H1 (cell line): Measurements from ENCODE around the gene NEUROD6. TPM values are rescaled to one million over a fixed set of nuclear protein-coding genes. Genes with fewer than 3 reads are reported as not detected.

ENCODE experiments used
- CTCF ChIA-PET: fragments of 300-600 bp; sonication (Branson Sonifier 250); formaldehyde crosslinking; loops from one replicate; lab custom pipeline; 2021; ENCODE audit not compliant: partially characterized antibody; lab: Charles Lee
- POLR2A ChIA-PET: fragments of 300-600 bp; sonication (Branson Sonifier 250); formaldehyde crosslinking; loops from one replicate; lab custom pipeline; 2021; ENCODE audit warnings: inconsistent platforms; ENCODE audit not compliant: partially characterized antibody; lab: Charles Lee
- DNase-seq, 2 experiments: peaks; one replicate each; pipeline versions ENCODE4 v3.0.0 to v3.0.0-alpha.2; 2010 to 2022; ENCODE audit warnings: low spot score in 2 of 2, low read depth in 1 of 2, mixed read lengths in 1 of 2
- FAIRE-seq: peaks from 2 replicates; lab custom pipeline; 2011; peaks lifted over from hg19 to GRCh38; lab: Jason Lieb, UNC
- H2AFZ ChIP-seq: 2 replicates; pipeline ENCODE4 v1.8.1; 2012; ENCODE audit warnings: low read length, inconsistent platforms
- H2AK5ac ChIP-seq: 2 replicates; pipeline ENCODE4 v1.6.1; 2013; ENCODE audit warnings: low read depth, low read length
- H2BK120ac ChIP-seq: replicated peaks from 2 replicates; pipeline ENCODE3; 2013; ENCODE audit warnings: low read depth, low read length, inconsistent platforms
- H2BK12ac ChIP-seq: 2 replicates; pipeline ENCODE4 v1.6.1; 2013; ENCODE audit warnings: low read depth, low read length
- H2BK15ac ChIP-seq: 2 replicates; pipeline ENCODE4 v1.6.1; 2013; ENCODE audit warnings: low read length
- H2BK20ac ChIP-seq: 2 replicates; pipeline ENCODE4 v1.6.1; 2013; ENCODE audit warnings: low read length
- H2BK5ac ChIP-seq: 2 replicates; pipeline ENCODE4 v1.6.1; 2013; ENCODE audit warnings: low read depth, low read length
- H3K14ac ChIP-seq: 2 replicates; pipeline ENCODE4 v1.6.1; 2013; ENCODE audit warnings: inconsistent platforms; ENCODE audit not compliant: insufficient read length
- H3K18ac ChIP-seq: 2 replicates; pipeline ENCODE4 v1.6.1; 2013; ENCODE audit warnings: low read length; ENCODE audit errors: extremely low read depth
- H3K23ac ChIP-seq: 2 replicates; pipeline ENCODE4 v1.6.1; 2013; ENCODE audit warnings: inconsistent platforms; ENCODE audit not compliant: insufficient read length
- H3K23me2 ChIP-seq: 2 replicates; pipeline ENCODE4 v1.6.1; 2013; ENCODE audit warnings: low read depth, low read length
- H3K27ac ChIP-seq: 2 replicates; pipeline ENCODE4 v1.6.1; 2011; ENCODE audit warnings: low read depth, low read length, inconsistent platforms
- H3K27me3 ChIP-seq, 4 experiments: replicated peaks in 1 of 4; 1 replicate in 1 of 4; 2 replicates in 3 of 4; pipeline versions ENCODE4 v1.6.1 to v1.8.1; 2011 to 2013; ENCODE audit warnings: low read length in 3 of 4, mild to moderate bottlenecking in 3 of 4, inconsistent platforms in 2 of 4, mixed read lengths in 2 of 4, moderate library complexity in 1 of 4; ENCODE audit not compliant: control insufficient read depth in 3 of 4, insufficient read depth in 3 of 4; ENCODE audit errors: extremely low read depth in 1 of 4
- H3K36me3 ChIP-seq, 4 experiments: 2 replicates each; pipeline versions ENCODE4 v1.6.1 to v1.8.1; 2011 to 2013; ENCODE audit warnings: mild to moderate bottlenecking in 4 of 4, low read length in 3 of 4, moderate library complexity in 2 of 4, control low read depth in 1 of 4, inconsistent platforms in 1 of 4; ENCODE audit not compliant: insufficient read depth in 4 of 4, control insufficient read depth in 2 of 4
- H3K4ac ChIP-seq: replicated peaks from 2 replicates; pipeline ENCODE3; 2013; ENCODE audit warnings: low read length, low read depth, mixed read lengths, inconsistent platforms; ENCODE audit not compliant: insufficient read length
- H3K4me1 ChIP-seq, 4 experiments: replicated peaks in 1 of 4; 1 replicate in 1 of 4; 2 replicates in 3 of 4; pipeline versions ENCODE4 v1.6.1 to v1.8.1; 2011 to 2013; ENCODE audit warnings: low read length in 3 of 4, inconsistent platforms in 2 of 4, mixed read lengths in 1 of 4; ENCODE audit not compliant: insufficient read depth in 4 of 4, control insufficient read depth in 3 of 4
- H3K4me2 ChIP-seq, 2 experiments: 2 replicates each; pipeline versions ENCODE4 v1.6.1 to v1.8.1; 2011 to 2013; ENCODE audit warnings: low read depth in 2 of 2, low read length in 2 of 2, control low read depth in 1 of 2, inconsistent platforms in 1 of 2, mild to moderate bottlenecking in 1 of 2; ENCODE audit not compliant: insufficient read depth in 1 of 2
- H3K4me3 ChIP-seq, 4 experiments: fragments of 200-600, 300-600 bp in 1 of 4; sonication (generic), shearing (Covaris generic), sonication (Bioruptor Twin) in 1 of 4; 2 replicates each; pipeline versions ENCODE4 v1.5.1 to v1.8.1; 2011 to 2016; ENCODE audit warnings: low read length in 4 of 4, low read depth in 3 of 4, control low read depth in 2 of 4, inconsistent platforms in 2 of 4, mild to moderate bottlenecking in 2 of 4, mixed read lengths in 1 of 4, moderate library complexity in 1 of 4; ENCODE audit not compliant: insufficient read depth in 2 of 4; ENCODE audit errors: extremely low read depth in 1 of 4
- H3K56ac ChIP-seq: replicated peaks from 2 replicates; pipeline ENCODE3; 2013; ENCODE audit warnings: low read depth, mild to moderate bottlenecking, mixed read lengths, low read length, inconsistent platforms; ENCODE audit not compliant: insufficient read length
- H3K79me1 ChIP-seq: 2 replicates; pipeline ENCODE4 v1.6.1; 2013; ENCODE audit warnings: low read depth, low read length, control low read depth
- H3K79me2 ChIP-seq, 2 experiments: 2 replicates each; pipeline versions ENCODE4 v1.6.1 to v1.8.1; 2012 to 2013; ENCODE audit warnings: low read length in 2 of 2, mild to moderate bottlenecking in 2 of 2, inconsistent platforms in 1 of 2; ENCODE audit not compliant: insufficient read depth in 2 of 2, control insufficient read depth in 1 of 2
- H3K9ac ChIP-seq, 4 experiments: replicated peaks in 1 of 4; 1 replicate in 1 of 4; 2 replicates in 3 of 4; pipeline versions ENCODE4 v1.6.1 to v1.8.1; 2011 to 2013; ENCODE audit warnings: low read depth in 3 of 4, low read length in 3 of 4, control low read depth in 2 of 4, mild to moderate bottlenecking in 2 of 4, moderate library complexity in 2 of 4, inconsistent platforms in 1 of 4; ENCODE audit errors: extremely low read depth in 1 of 4
- H3K9me3 ChIP-seq, 2 experiments: 2 replicates each; pipeline versions ENCODE4 v1.6.1 to v1.8.1; 2012 to 2013; ENCODE audit warnings: mild to moderate bottlenecking in 2 of 2, moderate library complexity in 2 of 2, control low read depth in 1 of 2, inconsistent platforms in 1 of 2, low read depth in 1 of 2, low read length in 1 of 2, mixed read lengths in 1 of 2; ENCODE audit not compliant: insufficient read depth in 2 of 2
- H4K20me1 ChIP-seq, 2 experiments: replicated peaks in 1 of 2; 2 replicates each; pipeline versions ENCODE3 to v1.8.1; 2011 to 2013; ENCODE audit warnings: inconsistent platforms in 2 of 2, low read length in 2 of 2, mild to moderate bottlenecking in 1 of 2; ENCODE audit not compliant: insufficient read depth in 2 of 2, control insufficient read depth in 1 of 2
- H4K5ac ChIP-seq: 2 replicates; pipeline ENCODE4 v1.6.1; 2013; ENCODE audit warnings: low read length, low read depth, mixed read lengths, inconsistent platforms; ENCODE audit not compliant: insufficient read length
- H4K8ac ChIP-seq: 2 replicates; pipeline ENCODE4 v1.8.0; 2013; ENCODE audit warnings: mild to moderate bottlenecking, moderate library complexity, low read length, inconsistent platforms; ENCODE audit not compliant: insufficient read depth; ENCODE audit errors: extremely low read depth
- H4K91ac ChIP-seq: replicated peaks from 2 replicates; pipeline ENCODE3; 2013; ENCODE audit warnings: low read length, mixed read lengths, inconsistent platforms; ENCODE audit not compliant: insufficient read length
- CBX5 ChIP-seq: fragments of 300-800, 300-1000 bp; sonication (generic); IDR thresholded peaks from 2 replicates; pipeline ENCODE4 v1.7.1; 2016; ENCODE audit warnings: antibody characterized with exemption, low read length, low read depth
- EP300 ChIP-seq, 2 experiments: IDR thresholded peaks; 1 replicate in 1 of 2; 2 replicates in 1 of 2; pipeline ENCODE4 v1.6.1; 2011 to 2012; ENCODE audit warnings: low read depth in 2 of 2, low read length in 2 of 2, mild to moderate bottlenecking in 2 of 2, borderline replicate concordance in 1 of 2, inconsistent platforms in 1 of 2, moderate library complexity in 1 of 2
- EZH2 ChIP-seq: fragments of 200-600 bp; sonication (generic); IDR thresholded peaks from 2 replicates; pipeline ENCODE4 v1.7.1; 2012; ENCODE audit warnings: low read depth, mild to moderate bottlenecking, moderate library complexity, low read length, inconsistent platforms; ENCODE audit not compliant: severe bottlenecking
- HDAC2 ChIP-seq, 2 experiments: fragments of 300-600 bp in 1 of 2; sonication (generic) in 1 of 2; IDR thresholded peaks; 2 replicates each; pipeline ENCODE4 v1.6.1; 2011 to 2012; ENCODE audit warnings: low read depth in 2 of 2, low read length in 2 of 2, mild to moderate bottlenecking in 2 of 2, moderate library complexity in 2 of 2, borderline replicate concordance in 1 of 2, inconsistent platforms in 1 of 2
- NANOG ChIP-seq: IDR thresholded peaks from 2 replicates; pipeline ENCODE4 v1.6.1; 2011; ENCODE audit warnings: low read length, low read depth, mild to moderate bottlenecking, inconsistent platforms; ENCODE audit not compliant: insufficient read depth, poor library complexity, severe bottlenecking
- RBBP5 ChIP-seq: IDR thresholded peaks from 2 replicates; pipeline ENCODE4 v1.7.1; 2012; ENCODE audit warnings: low read depth, mild to moderate bottlenecking, inconsistent platforms, low read length, moderate library complexity, borderline replicate concordance
- RXRA ChIP-seq: IDR thresholded peaks from 2 replicates; pipeline ENCODE4 v1.6.1; 2011; ENCODE audit warnings: low read depth, mild to moderate bottlenecking, low read length, moderate library complexity; ENCODE audit not compliant: insufficient read depth
- SP2 ChIP-seq: IDR thresholded peaks from 2 replicates; pipeline ENCODE4 v1.6.1; 2012; ENCODE audit warnings: mild to moderate bottlenecking, low read length, inconsistent platforms
- TCF12 ChIP-seq: IDR thresholded peaks from 2 replicates; pipeline ENCODE4 v1.6.1; 2011; ENCODE audit warnings: low read depth, mild to moderate bottlenecking, low read length
- ZNF274 ChIP-seq: IDR thresholded peaks from 2 replicates; pipeline ENCODE4 v1.7.0; 2012; ENCODE audit warnings: low read length, borderline replicate concordance; ENCODE audit errors: extremely low read depth
- WGBS, 2 experiments: shearing (Covaris generic) in 1 of 2; methylation state at CpG; one replicate each; pipeline versions ENCODE4 v1.1.6 to v1.1.7; 2013 to 2015; ENCODE audit warnings: low lambda C conversion rate in 2 of 2, mixed read lengths in 2 of 2, inconsistent platforms in 1 of 2, low coverage in 1 of 2, missing lambda C conversion rate in 1 of 2; ENCODE audit not compliant: insufficient replicate concordance in 2 of 2, insufficient coverage in 1 of 2, insufficient read length in 1 of 2; ENCODE audit errors: extremely low coverage in 1 of 2, missing lambda C conversion rate in 1 of 2; 5-methylcytosine and 5-hydroxymethylcytosine counted together
- polyA plus RNA-seq, 7 experiments: library from polyadenylated mRNA; depleted of rRNA in 3 of 7; stranded (reverse) in 5 of 7; unstranded in 2 of 7; fragments of >200 nt in 5 of 7; fragments of 200-250 nt in 2 of 7; gene quantifications; 1 replicate in 5 of 7; 2 replicates in 1 of 7; 4 replicates in 1 of 7; pipeline versions ENCODE4 v1.2.1 to v1.2.3, GENCODE V29; 2011 to 2013; ENCODE audit warnings: missing spikeins in 2 of 7, mixed read lengths in 2 of 7
- total RNA-seq: library from RNA; stranded (reverse); fragmentation: NEBNext Ultra II Directional; extraction: Animal tissue kit (Norgen Biotek cat#: 25700); gene quantifications from 2 replicates; pipeline ENCODE4 v1.2.1, GENCODE V29; 2021
- TF ChIP-seq, protein P1 (sequence below), 3 experiments: IDR thresholded peaks; 1 replicate in 2 of 3; 2 replicates in 1 of 3; pipeline versions ENCODE4 v1.5.1 to v1.6.1; 2011; ENCODE audit warnings: low read length in 3 of 3, mild to moderate bottlenecking in 3 of 3, inconsistent platforms in 2 of 3, low read depth in 1 of 3, moderate library complexity in 1 of 3; ENCODE audit not compliant: insufficient read depth in 1 of 3; ENCODE audit errors: control extremely low read depth in 1 of 3

NEUROD6 gene
- total and polyA plus RNA-seq, 2 of the 8 experiments (the other 6 are each of a cell fraction or from before 2014, with no cell fraction given) = not detected

DNA sequence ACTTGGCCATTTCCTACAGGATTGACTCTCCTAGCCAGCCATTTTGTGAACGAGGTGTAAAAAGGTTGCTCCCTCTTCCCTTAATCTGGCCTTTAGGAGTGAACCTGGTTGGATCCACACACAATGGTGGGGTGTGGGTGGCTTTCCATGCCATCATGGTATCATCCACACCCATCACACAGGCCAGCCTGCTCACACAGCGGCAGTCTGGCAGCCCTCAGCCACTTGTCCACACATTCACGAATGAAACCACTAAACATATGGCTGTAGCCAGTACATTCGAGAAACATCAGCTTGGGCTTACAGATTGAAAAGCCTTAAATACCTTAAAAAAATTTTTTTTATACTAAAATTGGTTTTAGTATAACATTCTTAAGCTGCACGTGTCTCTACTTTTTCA lies 31.9 kb downstream of the NEUROD6 start:
- no peak overlapping the region for H3K56ac ChIP-seq
- no peak overlapping the region for H3K4ac ChIP-seq
- H4K8ac ChIP-seq = no peak overlapping the region
- no peak overlapping the region for H3K23ac ChIP-seq
- no peaks in the 10 kb centered on the region for H4K20me1 ChIP-seq
- WGBS, 2 experiments = 88% methylated on average over 5 of the region's 5 CpGs; no CpG with 5 or more reads in 1 of the 2 experiments
- H2BK5ac ChIP-seq = no peak overlapping the region
- no peaks in the 10 kb centered on the region for H3K9me3 ChIP-seq
- no peak overlapping the region for H4K91ac ChIP-seq
- no peaks in the 10 kb centered on the region for H3K79me1 ChIP-seq
- no peak overlapping the region for H3K4me2 ChIP-seq
- no peak overlapping the region for H3K9ac ChIP-seq
- H3K79me2 ChIP-seq = no peaks in the 10 kb centered on the region
- H3K14ac ChIP-seq = no peak overlapping the region
- H2BK120ac ChIP-seq = no peak overlapping the region
- ChIA-PET POLR2A (no interaction called here), CTCF (interaction anchor here (0.8 kb wide), 1 partner anchor 28 kb away, joined by 3 read pairs; no protein-coding TSS in a partner anchor)
- H2AK5ac ChIP-seq = no peak overlapping the region
- H3K4me1 ChIP-seq = no peaks in the 10 kb centered on the region
- H2BK20ac ChIP-seq = no peak overlapping the region
- no peak overlapping the region for H3K18ac ChIP-seq
- no peak overlapping the region for H3K27ac ChIP-seq
- no peak overlapping the region for H2AFZ ChIP-seq
- FAIRE-seq = no peak
- H3K27me3 ChIP-seq = no peaks in the 10 kb centered on the region
- no peak overlapping the region for H3K4me3 ChIP-seq
- H2BK15ac ChIP-seq = 0 out of 2 replicates have a peak overlapping the region, but pooled peaks have one; percentile 95
- H3K36me3 ChIP-seq = no peaks in the 10 kb centered on the region
- no peak overlapping the region for H4K5ac ChIP-seq
- DNase-seq = no peak
- no peaks in the 10 kb centered on the region for H3K23me2 ChIP-seq
- H2BK12ac ChIP-seq = no peak overlapping the region
- no peak for TF ChIP-seq NANOG
- no peak for TF ChIP-seq HDAC2 (IDR thresholded peaks at IDR 0.05; ENCODE audit: borderline replicate concordance in 1 of 2, low read depth in 2 of 2, low read length in 2 of 2)
- no peak for TF ChIP-seq SP2
- no peak for TF ChIP-seq EZH2
- TF ChIP-seq CBX5 = no peak
- TF ChIP-seq EP300 (IDR thresholded peaks at IDR 0.05; ENCODE audit: borderline replicate concordance in 1 of 2, low read depth in 2 of 2, low read length in 2 of 2) = no peak
- no peak for TF ChIP-seq RXRA
- TF ChIP-seq ZNF274 = no peak
- TF ChIP-seq, protein P1, sequence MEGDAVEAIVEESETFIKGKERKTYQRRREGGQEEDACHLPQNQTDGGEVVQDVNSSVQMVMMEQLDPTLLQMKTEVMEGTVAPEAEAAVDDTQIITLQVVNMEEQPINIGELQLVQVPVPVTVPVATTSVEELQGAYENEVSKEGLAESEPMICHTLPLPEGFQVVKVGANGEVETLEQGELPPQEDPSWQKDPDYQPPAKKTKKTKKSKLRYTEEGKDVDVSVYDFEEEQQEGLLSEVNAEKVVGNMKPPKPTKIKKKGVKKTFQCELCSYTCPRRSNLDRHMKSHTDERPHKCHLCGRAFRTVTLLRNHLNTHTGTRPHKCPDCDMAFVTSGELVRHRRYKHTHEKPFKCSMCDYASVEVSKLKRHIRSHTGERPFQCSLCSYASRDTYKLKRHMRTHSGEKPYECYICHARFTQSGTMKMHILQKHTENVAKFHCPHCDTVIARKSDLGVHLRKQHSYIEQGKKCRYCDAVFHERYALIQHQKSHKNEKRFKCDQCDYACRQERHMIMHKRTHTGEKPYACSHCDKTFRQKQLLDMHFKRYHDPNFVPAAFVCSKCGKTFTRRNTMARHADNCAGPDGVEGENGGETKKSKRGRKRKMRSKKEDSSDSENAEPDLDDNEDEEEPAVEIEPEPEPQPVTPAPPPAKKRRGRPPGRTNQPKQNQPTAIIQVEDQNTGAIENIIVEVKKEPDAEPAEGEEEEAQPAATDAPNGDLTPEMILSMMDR (IDR thresholded peaks at IDR 0.05; ENCODE audit: control extremely low read depth in 1 of 3, insufficient read depth in 1 of 3, low read depth in 1 of 3, low read length in 3 of 3) = no peak
- no peak for TF ChIP-seq RBBP5
- TF ChIP-seq TCF12 = no peak
